Transverse colon (tissue), 4 donors: Measurements from ENCODE around the gene HPS3.

ENCODE experiments used
- POLR2AphosphoS5 ChIP-seq, 3 donors: sonication (generic); formaldehyde crosslinking; IDR thresholded peaks; one replicate each; pipeline ENCODE4 v1.6.1; 2016; ENCODE audit warnings: antibody characterized with exemption in 3 of 3
- TF ChIP-seq, protein P1 (sequence below), 5 experiments: fragments of 200-600 bp in 3 of 5; fragments of 450-650 bp in 2 of 5; sonication (generic) in 3 of 5; IDR thresholded peaks; 1 replicate in 2 of 5; 2 replicates in 3 of 5; pipeline ENCODE4 v1.5.1; 2016 to 2017; ENCODE audit warnings: antibody characterized with exemption in 5 of 5, inconsistent platforms in 3 of 5, mild to moderate bottlenecking in 2 of 5, moderate library complexity in 1 of 5

DNA sequence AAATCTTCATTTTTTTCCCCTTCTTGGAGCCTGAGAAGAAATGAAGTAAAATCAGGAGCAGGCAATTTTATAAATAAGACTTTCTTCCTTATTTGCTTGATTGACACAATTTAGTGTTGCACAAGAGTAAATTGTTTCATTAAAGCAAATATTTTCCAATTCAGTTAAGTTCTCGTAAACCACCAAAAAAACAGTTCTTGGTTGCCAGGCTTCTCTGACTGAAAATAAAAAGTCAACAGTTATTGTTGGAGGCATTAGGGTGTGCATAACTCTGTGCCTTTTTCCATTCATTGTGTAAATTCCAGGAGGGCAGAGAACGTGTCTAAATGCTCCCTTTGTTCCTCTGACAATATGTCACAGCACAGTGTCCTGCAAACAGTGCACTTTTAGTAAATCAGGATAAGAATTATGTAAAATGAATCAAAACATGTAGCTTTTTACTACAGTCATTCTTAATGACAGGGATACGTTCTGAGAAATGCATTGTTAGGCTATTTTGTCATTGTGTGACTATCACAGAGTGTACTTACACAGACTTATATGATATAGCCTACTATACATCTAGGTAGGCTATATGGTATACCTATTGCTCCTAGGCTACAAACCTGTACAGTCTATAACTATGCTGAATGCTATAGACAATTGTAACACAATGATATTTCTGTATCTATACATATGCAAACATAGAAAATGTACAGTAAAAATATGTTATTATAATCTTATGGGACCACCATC is 92.5 kb downstream of the HPS3 start, which contains the start of gene CP:
- no peak for TF ChIP-seq POLR2AphosphoS5 (IDR thresholded peaks at IDR 0.05)
- TF ChIP-seq, protein P1, sequence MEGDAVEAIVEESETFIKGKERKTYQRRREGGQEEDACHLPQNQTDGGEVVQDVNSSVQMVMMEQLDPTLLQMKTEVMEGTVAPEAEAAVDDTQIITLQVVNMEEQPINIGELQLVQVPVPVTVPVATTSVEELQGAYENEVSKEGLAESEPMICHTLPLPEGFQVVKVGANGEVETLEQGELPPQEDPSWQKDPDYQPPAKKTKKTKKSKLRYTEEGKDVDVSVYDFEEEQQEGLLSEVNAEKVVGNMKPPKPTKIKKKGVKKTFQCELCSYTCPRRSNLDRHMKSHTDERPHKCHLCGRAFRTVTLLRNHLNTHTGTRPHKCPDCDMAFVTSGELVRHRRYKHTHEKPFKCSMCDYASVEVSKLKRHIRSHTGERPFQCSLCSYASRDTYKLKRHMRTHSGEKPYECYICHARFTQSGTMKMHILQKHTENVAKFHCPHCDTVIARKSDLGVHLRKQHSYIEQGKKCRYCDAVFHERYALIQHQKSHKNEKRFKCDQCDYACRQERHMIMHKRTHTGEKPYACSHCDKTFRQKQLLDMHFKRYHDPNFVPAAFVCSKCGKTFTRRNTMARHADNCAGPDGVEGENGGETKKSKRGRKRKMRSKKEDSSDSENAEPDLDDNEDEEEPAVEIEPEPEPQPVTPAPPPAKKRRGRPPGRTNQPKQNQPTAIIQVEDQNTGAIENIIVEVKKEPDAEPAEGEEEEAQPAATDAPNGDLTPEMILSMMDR (IDR thresholded peaks at IDR 0.05): no peak
